K562 (cell line): Measurements from ENCODE around the gene ELOVL1. TPM values are rescaled to one million over a fixed set of nuclear protein-coding genes. Genes with fewer than 3 reads are reported as not detected.

Experiments
- ATAC-seq: fragments of 200-7000 bp; cut with Tn5 transposase; 3 replicates; pipeline ENCODE4 v1.9.1; 2020; ENCODE audit warnings: moderate library complexity
- BruUV-seq: library from RNA; stranded (reverse); fragments of 400-500 nt; replicated peaks from 2 replicates; lab custom pipeline; 2021; lab: Mats Ljungman, UMichigan
- CTCF ChIA-PET: fragments of 300-600 bp; formaldehyde crosslinking; extraction: SDS; loops from one replicate; lab custom pipeline; 2021; ENCODE audit warnings: low intra/inter-chr PET ratio; lab: Yijun Ruan, JAX
- POLR2A ChIA-PET: fragments of 300-600, 350-650 bp; sonication (Branson Sonifier 250); formaldehyde crosslinking; extraction: SDS; loops from one replicate; lab custom pipeline; 2021; ENCODE audit warnings: antibody characterized with exemption, inconsistent platforms; lab: Yijun Ruan, JAX
- DNase-seq, 4 experiments: peaks; one replicate each; pipeline versions ENCODE4 v3.0.0 to v3.0.0-alpha.2; 2011 to 2018; ENCODE audit warnings: low spot score in 3 of 4, mixed read lengths in 3 of 4; ENCODE audit errors: extremely low read depth in 1 of 4
- FAIRE-seq: peaks from 2 replicates; lab custom pipeline; 2011; peaks lifted over from hg19 to GRCh38; lab: Jason Lieb, UNC
- H2AFZ ChIP-seq: 2 replicates; pipeline ENCODE4 v1.6.0; 2011; ENCODE audit warnings: low read depth, low read length, control low read depth, inconsistent platforms
- H3K27ac ChIP-seq: fragments of 200-600 bp; 3 replicates; pipeline ENCODE4 v1.8.0; 2011; ENCODE audit warnings: low read depth, mild to moderate bottlenecking, control low read depth, inconsistent platforms, low read length, moderate library complexity, mixed read lengths; ENCODE audit errors: extremely low read depth
- H3K27me3 ChIP-seq, 2 experiments: fragments of 300-600 bp in 1 of 2; 2 replicates in 1 of 2; 3 replicates in 1 of 2; pipeline versions ENCODE4 v1.6.0 to v1.8.0; 2011; ENCODE audit warnings: inconsistent platforms in 2 of 2, low read length in 2 of 2, mild to moderate bottlenecking in 1 of 2, mixed read lengths in 1 of 2, moderate library complexity in 1 of 2; ENCODE audit not compliant: control insufficient read depth in 2 of 2, insufficient read depth in 2 of 2
- H3K36me3 ChIP-seq: fragments of 300-600 bp; 3 replicates; pipeline ENCODE4 v1.8.0; 2011; ENCODE audit warnings: mild to moderate bottlenecking, low read length, inconsistent platforms; ENCODE audit not compliant: control insufficient read depth, insufficient read depth
- H3K4me1 ChIP-seq, 2 experiments: fragments of 200-600 bp in 1 of 2; replicated peaks in 1 of 2; 2 replicates in 1 of 2; 3 replicates in 1 of 2; pipeline versions ENCODE4 v1.5.1 to v1.8.0; 2011; ENCODE audit warnings: inconsistent platforms in 2 of 2, low read length in 2 of 2, mild to moderate bottlenecking in 1 of 2, mixed read lengths in 1 of 2, moderate library complexity in 1 of 2; ENCODE audit not compliant: control insufficient read depth in 2 of 2, insufficient read depth in 2 of 2
- H3K4me2 ChIP-seq: 2 replicates; pipeline ENCODE4 v1.6.1; 2011; ENCODE audit warnings: low read length, control low read depth, inconsistent platforms, mixed read lengths; ENCODE audit not compliant: insufficient read depth
- H3K4me3 ChIP-seq: fragments of 200-600 bp; sonication (generic), shearing (Covaris generic); 2 replicates; pipeline ENCODE4 v1.5.1; 2016; ENCODE audit warnings: control low read depth, inconsistent platforms
- H3K79me2 ChIP-seq: fragments of 200-600 bp; 3 replicates; pipeline ENCODE4 v1.8.0; 2011; ENCODE audit warnings: low read length, inconsistent platforms; ENCODE audit not compliant: control insufficient read depth, insufficient read depth
- H3K9ac ChIP-seq, 2 experiments: 2 replicates each; pipeline versions ENCODE4 v1.6.0 to v1.6.1; 2011; ENCODE audit warnings: low read depth in 2 of 2, low read length in 2 of 2, control low read depth in 1 of 2, inconsistent platforms in 1 of 2, mild to moderate bottlenecking in 1 of 2, mixed read lengths in 1 of 2; ENCODE audit not compliant: insufficient read depth in 1 of 2
- H3K9me1 ChIP-seq: one replicate; pipeline ENCODE4 v1.6.0; 2011; ENCODE audit warnings: inconsistent platforms, mild to moderate bottlenecking, low read length, moderate library complexity; ENCODE audit not compliant: control insufficient read depth, insufficient read depth
- H3K9me3 ChIP-seq: replicated peaks from 2 replicates; pipeline ENCODE4 v1.5.1; 2011; ENCODE audit warnings: low read depth, low read length, inconsistent platforms; ENCODE audit not compliant: control insufficient read depth, insufficient read depth
- H4K20me1 ChIP-seq: replicated peaks from 2 replicates; pipeline ENCODE4 v1.6.1; 2011; ENCODE audit warnings: low read length, inconsistent platforms, mixed read lengths; ENCODE audit not compliant: control insufficient read depth, insufficient read depth
- IRF2 ChIP-seq: sonication (generic); formaldehyde crosslinking; IDR thresholded peaks from 2 replicates; pipeline ENCODE4 v1.8.1; 2022; ENCODE audit warnings: mild to moderate bottlenecking, missing genetic modification reagents
- RAD51 ChIP-seq: fragments of 450-650 bp; IDR thresholded peaks from 2 replicates; pipeline ENCODE4 v1.7.1; 2016; ENCODE audit warnings: low read depth, mild to moderate bottlenecking, borderline replicate concordance
- SAFB2 ChIP-seq: fragments of 200-400 bp; formaldehyde crosslinking; IDR thresholded peaks from 2 replicates; pipeline ENCODE4 v1.6.1; 2018; ENCODE audit warnings: borderline replicate concordance, low read length, low read depth, moderate library complexity; ENCODE audit not compliant: severe bottlenecking
- U2AF2 ChIP-seq: fragments of 200-400 bp; formaldehyde crosslinking; optimal IDR thresholded peaks from 2 replicates; pipeline ENCODE3; 2017; ENCODE audit warnings: low read depth, mild to moderate bottlenecking, low read length
- WGBS: fragments of 100-300 bp; shearing (Covaris generic); methylation state at CpG from one replicate; pipeline ENCODE4 v1.1.6; 2016; ENCODE audit warnings: low coverage, mixed read lengths; ENCODE audit not compliant: insufficient coverage; ENCODE audit errors: missing lambda C conversion rate; 5-methylcytosine and 5-hydroxymethylcytosine counted together
- in situ Hi-C: fragments of 300-500 bp; cut with MboI; formaldehyde crosslinking; loops from 4 replicates; pipeline ENCODE4 v1.15.0; 2018; ENCODE audit warnings: inconsistent platforms, mixed read lengths
- intact Hi-C: fragments of 100-400 bp; cut with micrococcal nuclease; formaldehyde crosslinking; loops from 2 replicates; pipeline ENCODE4 v1.14.2; 2022
- polyA plus RNA-seq, 8 experiments: library from polyadenylated mRNA; depleted of rRNA in 4 of 8; stranded (reverse) in 5 of 8; unstranded in 3 of 8; fragments of >200 nt; fragmentation: Nextera tagmentation in 2 of 8; fragmentation: Illumina TruSeq in 1 of 8; extraction: Ambion mirVana in 2 of 8; extraction: Trizol in 1 of 8; gene quantifications; 2 replicates each; pipeline versions ENCODE4 v1.2.1 to v1.2.3, GENCODE V29; 2011 to 2014; ENCODE audit warnings: inconsistent platforms in 1 of 8, missing spikeins in 1 of 8
- total RNA-seq, 7 experiments: library from RNA; depleted of rRNA in 6 of 7; stranded (reverse); fragments of >200 nt in 6 of 7; fragmentation: Illumina TruSeq in 2 of 7; extraction: Trizol in 2 of 7; gene quantifications; 2 replicates each; pipeline versions ENCODE4 v1.2.1 to v1.2.3, GENCODE V29; 2011 to 2021; ENCODE audit warnings: low replicate concordance in 1 of 7
- TF ChIP-seq, protein P1 (sequence below): fragments of 200-800 bp; sonication (Bioruptor generic); IDR thresholded peaks from 2 replicates; pipeline ENCODE4 v1.6.1; 2017; ENCODE audit warnings: missing genetic modification characterization, missing compliant biosample characterization
- TF ChIP-seq, protein P2 (sequence below): sonication (generic); formaldehyde crosslinking; IDR thresholded peaks from 2 replicates; pipeline ENCODE4 v1.8.0; 2022; ENCODE audit warnings: mild to moderate bottlenecking, missing genetic modification reagents, borderline replicate concordance
- TF ChIP-seq, protein P3 (sequence below): sonication (generic); formaldehyde crosslinking; IDR thresholded peaks from 2 replicates; pipeline ENCODE4 v1.8.1; 2022; ENCODE audit warnings: missing genetic modification reagents

ELOVL1 gene
- total and polyA plus RNA-seq, 9 of the 15 experiments (the other 6 are each of a cell fraction or from before 2014, with no cell fraction given), result 51.0 to 157 (median 70.3) TPM

DNA sequence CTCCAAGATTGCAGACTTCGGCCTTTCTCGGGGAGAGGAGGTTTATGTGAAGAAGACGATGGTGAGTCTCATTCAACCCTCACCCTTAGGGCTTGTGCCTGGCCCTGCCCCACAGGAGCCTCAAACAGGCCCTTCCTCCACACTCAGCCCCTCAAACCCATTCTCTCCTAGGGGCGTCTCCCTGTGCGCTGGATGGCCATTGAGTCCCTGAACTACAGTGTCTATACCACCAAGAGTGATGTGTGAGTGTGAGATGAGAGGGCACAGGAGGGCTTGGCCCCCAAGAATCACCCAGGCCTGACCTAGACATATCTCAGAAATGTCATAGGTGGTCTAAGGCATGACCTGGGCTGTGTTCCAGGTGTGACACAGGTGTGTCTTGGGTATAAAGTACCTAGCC, 48.5 kb downstream of the ELOVL1 start:
- no peak overlapping the region for H3K4me3 ChIP-seq
- peaks cover 6 to 21% of the 10 kb centered on the region in 2 experiments; a peak in 3 of 5 replicates for H3K27me3 ChIP-seq
- no peaks in the 10 kb centered on the region for H3K79me2 ChIP-seq
- H3K27ac ChIP-seq, result no peak overlapping the region
- in situ Hi-C loops (no loop called here), intact Hi-C loops (no loop called here)
- no peak for FAIRE-seq
- no peaks in the 10 kb centered on the region for H3K36me3 ChIP-seq
- peaks cover 2% of the 10 kb centered on the region; the same call in 1 of the 2 replicates for H3K9me3 ChIP-seq
- no peak overlapping the region for H2AFZ ChIP-seq
- DNase-seq, result no peak
- no peak overlapping the region for H3K4me2 ChIP-seq
- WGBS, result 30% methylated on average over 5 of the region's 5 CpGs
- peaks cover 8% of the 10 kb centered on the region; the same call in 1 of the 2 replicates for H4K20me1 ChIP-seq
- ATAC-seq, result no peak
- CTCF ChIA-PET, result no interaction called here
- TF ChIP-seq, protein P1, sequence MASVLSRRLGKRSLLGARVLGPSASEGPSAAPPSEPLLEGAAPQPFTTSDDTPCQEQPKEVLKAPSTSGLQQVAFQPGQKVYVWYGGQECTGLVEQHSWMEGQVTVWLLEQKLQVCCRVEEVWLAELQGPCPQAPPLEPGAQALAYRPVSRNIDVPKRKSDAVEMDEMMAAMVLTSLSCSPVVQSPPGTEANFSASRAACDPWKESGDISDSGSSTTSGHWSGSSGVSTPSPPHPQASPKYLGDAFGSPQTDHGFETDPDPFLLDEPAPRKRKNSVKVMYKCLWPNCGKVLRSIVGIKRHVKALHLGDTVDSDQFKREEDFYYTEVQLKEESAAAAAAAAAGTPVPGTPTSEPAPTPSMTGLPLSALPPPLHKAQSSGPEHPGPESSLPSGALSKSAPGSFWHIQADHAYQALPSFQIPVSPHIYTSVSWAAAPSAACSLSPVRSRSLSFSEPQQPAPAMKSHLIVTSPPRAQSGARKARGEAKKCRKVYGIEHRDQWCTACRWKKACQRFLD (CRISPR knock-in tag), result no peak
- TF ChIP-seq IRF2 (no peak), SAFB2 (no peak), RAD51 (no peak), U2AF2 (no peak)
- TF ChIP-seq, protein P2, sequence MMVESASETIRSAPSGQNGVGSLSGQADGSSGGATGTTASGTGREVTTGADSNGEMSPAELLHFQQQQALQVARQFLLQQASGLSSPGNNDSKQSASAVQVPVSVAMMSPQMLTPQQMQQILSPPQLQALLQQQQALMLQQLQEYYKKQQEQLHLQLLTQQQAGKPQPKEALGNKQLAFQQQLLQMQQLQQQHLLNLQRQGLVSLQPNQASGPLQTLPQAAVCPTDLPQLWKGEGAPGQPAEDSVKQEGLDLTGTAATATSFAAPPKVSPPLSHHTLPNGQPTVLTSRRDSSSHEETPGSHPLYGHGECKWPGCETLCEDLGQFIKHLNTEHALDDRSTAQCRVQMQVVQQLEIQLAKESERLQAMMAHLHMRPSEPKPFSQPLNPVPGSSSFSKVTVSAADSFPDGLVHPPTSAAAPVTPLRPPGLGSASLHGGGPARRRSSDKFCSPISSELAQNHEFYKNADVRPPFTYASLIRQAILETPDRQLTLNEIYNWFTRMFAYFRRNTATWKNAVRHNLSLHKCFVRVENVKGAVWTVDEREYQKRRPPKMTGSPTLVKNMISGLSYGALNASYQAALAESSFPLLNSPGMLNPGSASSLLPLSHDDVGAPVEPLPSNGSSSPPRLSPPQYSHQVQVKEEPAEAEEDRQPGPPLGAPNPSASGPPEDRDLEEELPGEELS (CRISPR knock-in tag), result no peak
- TF ChIP-seq, protein P3, sequence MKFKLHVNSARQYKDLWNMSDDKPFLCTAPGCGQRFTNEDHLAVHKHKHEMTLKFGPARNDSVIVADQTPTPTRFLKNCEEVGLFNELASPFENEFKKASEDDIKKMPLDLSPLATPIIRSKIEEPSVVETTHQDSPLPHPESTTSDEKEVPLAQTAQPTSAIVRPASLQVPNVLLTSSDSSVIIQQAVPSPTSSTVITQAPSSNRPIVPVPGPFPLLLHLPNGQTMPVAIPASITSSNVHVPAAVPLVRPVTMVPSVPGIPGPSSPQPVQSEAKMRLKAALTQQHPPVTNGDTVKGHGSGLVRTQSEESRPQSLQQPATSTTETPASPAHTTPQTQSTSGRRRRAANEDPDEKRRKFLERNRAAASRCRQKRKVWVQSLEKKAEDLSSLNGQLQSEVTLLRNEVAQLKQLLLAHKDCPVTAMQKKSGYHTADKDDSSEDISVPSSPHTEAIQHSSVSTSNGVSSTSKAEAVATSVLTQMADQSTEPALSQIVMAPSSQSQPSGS (CRISPR knock-in tag), result peak; percentile 6; the same call in 1 of the 2 replicates
- peaks cover 3 to 11% of the 10 kb centered on the region in 2 experiments; a peak in 3 of 5 replicates for H3K4me1 ChIP-seq
- POLR2A ChIA-PET, result no interaction called here
- BruUV-seq, result no TSS peak
- H3K9ac ChIP-seq, result no peak overlapping the region
- H3K9me1 ChIP-seq, result no peaks in the 10 kb centered on the region
